ENCODE data around the gene FAM90A1. TPM values are rescaled to one million over a fixed set of nuclear protein-coding genes. Genes with fewer than 3 reads are reported as not detected.
A peak's percentile ranks its signal among the peaks of the same experiment; 100 is the strongest.
"Not testable (repeated sequence)": the region's sequence is repeated elsewhere in the genome, so short reads cannot be mapped to it uniquely, and the experiment has no call there.

The FAM90A1 gene
- total RNA-seq, 1 donor from 2014 or later = not detected

DNA sequence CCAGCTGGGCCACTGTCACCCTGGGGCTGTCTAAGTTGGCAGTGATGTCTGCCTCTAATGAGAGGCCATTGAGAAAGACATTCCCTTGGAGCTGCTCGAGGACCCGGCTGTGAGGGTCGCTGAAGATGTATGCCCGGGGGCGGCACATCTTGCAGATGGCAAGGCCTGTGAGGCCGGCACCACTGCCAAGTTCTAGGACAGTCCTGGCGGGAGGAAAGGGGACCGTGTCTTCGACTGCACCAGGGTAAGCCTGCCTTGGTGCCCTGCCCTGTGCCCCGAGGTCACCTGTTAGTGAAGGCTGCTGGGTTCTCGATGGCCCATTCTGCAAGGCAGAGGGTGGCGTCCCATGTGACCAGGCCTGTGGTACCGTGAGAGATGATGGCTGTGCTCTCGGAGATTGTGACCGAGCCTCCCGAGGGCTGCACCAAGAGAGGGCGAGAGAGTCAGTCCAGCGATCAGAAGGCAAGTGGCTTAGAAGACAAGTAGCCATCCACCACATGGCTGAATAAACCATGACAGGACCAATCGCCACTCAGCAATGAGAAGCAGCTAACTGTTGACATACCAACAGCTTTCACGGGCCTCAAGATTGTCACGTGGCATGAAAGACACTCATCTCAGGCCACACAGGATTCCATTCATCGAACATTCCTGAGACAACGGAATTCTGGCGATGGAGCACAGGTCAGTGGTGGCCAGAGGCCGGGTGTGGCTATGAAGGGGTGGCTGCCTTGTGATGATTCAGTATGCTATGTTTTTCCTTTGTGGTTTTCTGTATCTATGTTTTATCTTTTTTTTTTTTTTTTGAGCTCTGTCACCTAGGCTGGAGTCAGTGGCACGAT lies 8.1 kb upstream of the FAM90A1 start:
- ATAC-seq; intact Hi-C loops (cut with DNase I); DNase-seq (ENCODE audit: low spot score): not testable (repeated sequence)

DNA sequence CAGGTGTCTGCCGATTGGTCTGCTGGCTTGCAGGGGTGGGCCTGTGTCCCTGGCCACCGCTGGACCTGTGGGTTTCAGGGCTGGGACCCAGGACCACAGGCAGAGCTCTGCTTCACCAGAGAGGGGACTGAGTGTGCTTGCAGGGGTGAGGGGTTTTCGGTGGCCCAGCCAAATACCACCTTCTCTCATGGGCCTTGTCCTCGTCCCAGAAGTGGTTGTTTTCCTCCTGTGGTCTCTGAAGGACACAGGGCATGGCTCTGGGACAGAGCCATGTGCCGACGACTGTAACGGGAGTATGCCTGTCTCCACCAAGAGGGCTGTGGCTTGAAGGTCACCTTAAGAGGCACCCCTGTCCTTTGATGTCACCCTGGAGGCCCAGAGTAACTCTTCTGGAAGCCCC lies 7.3 kb upstream of the FAM90A1 start:
- ATAC-seq; intact Hi-C loops (cut with DNase I); DNase-seq (ENCODE audit: low spot score): not testable (repeated sequence)

DNA sequence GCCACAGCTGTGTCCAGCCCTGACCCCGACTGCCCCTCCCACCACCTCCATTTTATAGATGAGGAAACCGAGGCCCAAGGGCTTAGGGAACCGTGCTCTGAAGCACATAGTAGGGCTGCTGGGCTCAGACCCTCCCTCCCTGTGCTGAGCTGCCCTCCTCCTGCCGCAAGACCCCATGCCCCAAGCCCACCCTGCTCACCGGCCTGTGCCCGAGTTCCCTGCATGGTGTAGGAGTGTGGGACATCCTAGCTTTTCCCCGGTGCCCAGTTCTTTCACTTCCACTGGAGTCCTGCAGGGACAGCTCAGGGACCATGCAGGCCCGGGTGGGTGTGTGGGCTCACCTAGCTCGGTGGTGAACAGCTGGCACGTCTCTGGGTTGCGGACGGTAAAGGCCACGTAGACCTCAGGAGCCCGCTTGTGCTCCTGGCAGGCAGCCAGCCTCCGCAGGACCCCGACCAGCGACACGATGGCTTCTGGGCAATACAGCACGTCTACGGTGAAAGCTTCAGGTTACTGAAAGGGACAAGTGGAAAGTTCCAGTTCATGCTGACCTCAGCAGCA lies 6.6 kb upstream of the FAM90A1 start:
- ATAC-seq; intact Hi-C loops (cut with DNase I); DNase-seq (ENCODE audit: low spot score): not testable (repeated sequence)

DNA sequence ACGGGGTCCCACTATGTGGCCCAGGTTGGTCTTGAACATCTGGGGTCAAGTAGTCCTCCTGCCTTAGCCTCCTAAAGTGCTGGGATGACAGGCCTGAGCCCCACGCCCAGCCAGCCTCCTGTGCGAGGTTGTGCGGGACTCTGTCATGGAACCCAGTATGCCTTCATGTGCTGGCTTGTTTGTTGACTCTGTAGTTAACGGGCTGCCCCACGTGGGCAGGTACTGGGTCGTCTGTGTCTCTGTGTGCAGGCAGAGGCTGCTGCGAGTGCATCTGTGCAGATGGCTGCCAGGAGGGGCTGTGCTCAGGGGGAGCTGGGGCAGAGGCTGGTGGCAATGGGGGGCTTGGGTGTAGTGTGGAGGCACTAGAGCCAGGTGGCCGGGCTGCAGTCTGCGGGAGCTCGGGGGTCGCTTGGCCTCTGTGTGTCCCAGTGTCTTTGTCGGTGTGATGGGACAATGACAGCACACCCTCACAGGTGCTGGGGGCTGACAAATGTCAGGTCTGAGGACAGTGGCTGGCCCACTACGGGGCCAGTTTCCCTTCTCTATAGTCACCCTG lies 6.0 kb upstream of the FAM90A1 start:
- DNase-seq (ENCODE audit: low spot score); intact Hi-C loops (cut with DNase I); ATAC-seq: not testable (repeated sequence)

DNA sequence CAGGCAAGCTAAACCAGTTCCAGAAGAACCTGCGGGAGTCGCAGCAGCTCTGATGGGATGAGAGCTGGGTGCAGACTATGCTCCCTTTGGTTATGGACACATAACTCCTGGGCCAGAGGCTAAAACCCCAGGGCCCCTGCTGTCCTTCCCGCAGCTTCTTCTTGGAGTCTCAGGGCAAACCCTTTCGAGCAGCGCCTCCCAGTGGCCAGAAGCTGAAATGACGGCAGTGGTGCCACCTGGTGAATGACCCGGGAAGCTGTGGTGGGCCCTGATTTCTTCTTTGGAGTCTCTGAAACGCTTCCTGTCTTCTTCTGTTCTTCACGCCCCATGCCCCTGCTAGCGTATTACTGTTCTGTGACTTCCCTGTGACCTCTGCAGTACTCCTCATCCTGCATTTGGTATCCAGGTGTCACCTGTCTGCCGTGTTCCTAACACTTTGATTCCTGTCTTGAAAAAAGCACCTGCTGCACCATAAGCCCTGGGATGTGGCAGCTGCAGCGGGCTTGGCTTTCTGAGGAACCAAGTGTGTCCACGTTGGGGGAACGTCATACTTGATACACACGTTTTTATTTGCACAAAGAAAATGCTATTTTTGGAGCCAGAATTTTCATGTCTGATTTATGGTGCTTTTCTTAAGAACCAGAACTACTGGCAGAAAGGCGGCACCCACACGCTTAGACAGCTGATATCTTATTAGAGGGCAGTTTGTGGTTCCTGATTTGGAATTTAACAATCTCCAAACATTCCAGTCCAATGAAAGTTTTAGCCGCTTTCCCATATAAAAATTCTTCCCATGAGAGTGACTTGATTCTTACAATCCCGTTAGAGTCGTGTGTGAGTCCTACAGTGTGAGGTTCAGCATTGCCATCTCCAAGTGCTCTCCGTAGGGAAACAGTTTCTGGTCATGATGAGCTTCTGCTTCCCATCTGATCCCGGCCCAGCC lies 4.5 kb upstream of the FAM90A1 start:
- intact Hi-C loops (cut with DNase I); ATAC-seq: not testable (repeated sequence)
- DNase-seq (ENCODE audit: low spot score) = peak; percentile 75

DNA sequence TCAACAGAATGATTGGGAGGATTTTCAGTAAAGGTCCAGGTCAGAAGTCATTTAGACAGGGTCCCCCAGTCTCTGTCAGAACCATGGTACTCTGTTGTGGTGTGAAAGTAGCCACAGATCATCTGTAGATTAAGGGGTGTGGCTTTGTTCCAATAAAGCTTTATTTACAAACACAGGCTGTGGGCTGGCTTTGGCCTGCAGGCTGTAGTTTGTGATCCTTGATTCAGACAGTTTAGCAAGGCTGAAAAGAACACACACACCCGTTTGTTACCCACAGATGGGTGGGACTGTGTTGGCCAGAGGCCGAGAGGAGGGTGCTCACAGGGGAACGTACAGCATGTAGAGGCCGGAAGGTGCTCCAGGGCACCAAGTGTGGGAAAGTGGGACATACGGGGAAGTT lies 3.6 kb upstream of the FAM90A1 start:
- intact Hi-C loops (cut with DNase I); ATAC-seq; DNase-seq (ENCODE audit: low spot score): not testable (repeated sequence)

DNA sequence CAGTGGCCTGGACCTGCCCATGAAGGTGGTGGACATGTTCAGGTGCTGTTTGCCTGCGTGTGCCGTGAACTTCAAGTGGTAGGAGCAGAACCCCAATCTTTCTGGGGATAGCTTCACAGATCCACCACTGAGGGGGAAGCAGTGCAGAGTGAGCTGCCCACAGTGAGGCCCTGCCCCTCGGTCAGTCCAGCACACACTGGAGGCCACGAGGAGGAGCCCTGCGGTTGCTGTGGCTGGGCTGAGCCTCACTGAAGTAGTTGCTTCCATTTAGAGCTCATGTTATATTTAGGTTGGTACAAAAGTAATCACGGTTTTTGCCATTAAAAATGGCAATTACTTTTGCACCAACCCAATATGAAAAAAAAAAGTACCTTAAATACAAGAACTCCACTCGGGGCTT lies 2.1 kb upstream of the FAM90A1 start:
- DNase-seq (ENCODE audit: low spot score); ATAC-seq; intact Hi-C loops (cut with DNase I): not testable (repeated sequence)

DNA sequence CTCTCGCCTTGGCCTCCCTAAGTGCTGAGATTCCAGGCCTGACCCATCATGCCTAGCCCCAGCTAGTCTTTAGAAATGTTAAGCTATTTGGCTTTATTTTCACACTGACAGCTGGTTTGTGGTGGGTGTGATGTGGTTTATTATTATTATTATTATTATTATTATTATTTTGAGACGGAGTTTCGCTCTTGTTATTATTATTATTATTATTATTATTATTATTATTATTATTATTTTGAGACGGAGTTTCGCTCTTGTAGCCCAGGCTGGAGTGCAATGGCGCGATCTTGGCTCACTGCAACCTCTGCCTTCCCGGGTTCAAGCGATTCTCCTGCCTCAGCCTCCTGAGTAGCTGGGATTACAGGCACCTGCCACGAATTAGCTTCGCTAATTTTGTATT lies 1.2 kb upstream of the FAM90A1 start:
- DNase-seq (ENCODE audit: low spot score); intact Hi-C loops (cut with DNase I); ATAC-seq: not testable (repeated sequence)

DNA sequence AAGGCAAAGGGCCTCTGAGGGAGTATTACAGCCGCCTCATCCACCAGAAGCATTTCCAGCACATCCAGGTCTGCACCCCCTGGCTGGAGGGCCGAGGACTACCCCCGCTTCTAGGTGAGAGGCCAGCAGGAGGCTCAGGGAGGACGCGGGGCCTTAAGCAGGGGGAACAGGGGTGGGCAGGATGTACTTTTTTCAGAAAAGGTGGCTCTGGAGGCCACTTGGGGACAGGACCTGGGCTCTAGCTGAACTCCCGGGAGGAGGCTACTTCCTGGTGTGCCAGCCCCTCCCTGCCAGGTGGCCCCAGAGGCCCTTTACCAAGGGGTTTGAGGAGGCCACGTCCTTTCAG lies 287 bp upstream of the FAM90A1 start:
- DNase-seq (ENCODE audit: low spot score); intact Hi-C loops (cut with DNase I); ATAC-seq: not testable (repeated sequence)

DNA sequence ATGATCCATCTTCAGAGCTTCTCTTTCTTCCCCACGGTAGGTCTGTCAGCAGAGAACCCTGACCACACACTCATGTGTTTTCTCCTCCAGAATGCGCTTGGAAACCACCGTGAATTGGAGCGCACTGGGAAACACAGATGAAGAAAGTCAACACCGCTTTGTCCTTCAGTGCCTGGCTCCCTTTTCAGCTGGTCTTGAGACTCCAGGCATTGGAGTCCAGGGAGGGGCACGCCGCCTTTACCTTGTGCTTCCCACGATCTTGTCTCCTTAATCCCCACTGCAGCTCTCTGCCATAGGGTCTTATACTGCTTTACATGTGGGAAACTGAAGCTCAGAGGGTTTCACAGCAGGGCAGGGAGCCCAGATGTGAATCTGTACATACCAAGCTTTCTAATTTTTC lies 1.1 kb downstream of the FAM90A1 start:
- intact Hi-C loops (cut with DNase I) = no loop called here
- ATAC-seq (no peak), DNase-seq (ENCODE audit: low spot score) (no peak)

DNA sequence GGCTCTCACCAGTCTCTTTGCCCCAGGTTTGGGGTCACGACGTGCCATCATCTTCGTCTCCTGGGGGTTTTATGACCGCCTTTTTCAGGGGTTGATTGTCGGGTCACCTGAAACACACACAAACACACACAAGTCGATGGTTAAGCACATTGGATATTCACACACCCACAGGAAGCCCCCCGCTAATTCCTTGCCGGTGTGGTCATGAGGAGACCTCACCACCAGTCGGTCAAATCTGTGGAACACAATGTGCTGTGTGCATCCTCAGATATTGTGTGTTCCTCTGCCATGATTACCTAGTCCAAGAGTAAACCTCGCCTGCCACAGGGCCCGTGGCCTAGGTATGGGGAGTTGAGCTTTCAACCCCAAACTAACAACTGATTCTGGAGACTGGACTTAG lies 2.6 kb downstream of the FAM90A1 start:
- DNase-seq (ENCODE audit: low spot score); intact Hi-C loops (cut with DNase I); ATAC-seq: not testable (repeated sequence)

DNA sequence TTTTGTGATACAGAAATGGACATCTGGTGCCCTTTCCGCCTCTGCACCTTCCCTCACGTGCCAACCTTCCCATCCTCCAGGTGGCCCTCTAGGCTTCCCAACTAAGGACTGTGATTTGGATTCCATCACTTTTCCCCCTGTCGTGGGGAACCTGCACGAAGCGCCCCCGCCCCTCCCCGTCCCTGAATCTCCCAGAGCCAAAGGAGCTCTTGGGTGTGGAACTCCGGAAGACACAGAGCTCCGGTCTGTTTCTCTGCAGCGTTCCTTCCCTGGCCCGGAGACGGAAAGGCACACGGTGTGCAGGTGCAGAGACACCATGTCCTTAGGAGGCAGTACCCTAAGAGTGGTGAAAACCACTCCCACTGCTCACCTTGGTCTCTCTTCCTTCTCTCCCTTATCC lies 3.8 kb downstream of the FAM90A1 start:
- ATAC-seq; intact Hi-C loops (cut with DNase I): not testable (repeated sequence)

DNA sequence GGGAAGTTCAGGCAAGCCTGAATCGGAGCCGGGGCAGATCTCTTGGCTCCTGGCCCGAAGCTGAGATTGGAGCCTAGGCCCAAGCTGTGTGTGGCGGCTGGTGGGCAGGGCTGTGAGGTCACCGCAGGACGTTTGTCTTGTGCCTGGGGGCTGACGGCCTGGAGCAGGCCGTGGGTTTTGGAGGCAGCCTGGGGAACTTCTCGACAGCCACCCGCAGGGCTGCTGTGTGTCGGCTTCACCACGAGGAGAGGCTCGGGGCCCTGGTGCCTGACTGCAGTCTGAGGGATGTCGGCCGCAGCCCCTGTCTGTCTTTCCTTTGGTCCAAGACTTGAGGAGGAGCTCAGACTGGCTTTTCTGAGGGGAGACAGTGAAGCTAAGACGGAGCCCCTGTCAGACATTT lies 5.1 kb downstream of the FAM90A1 start:
- ATAC-seq; intact Hi-C loops (cut with DNase I); DNase-seq (ENCODE audit: low spot score): not testable (repeated sequence)

More for the DNA sequence above, 3.8 kb downstream of the FAM90A1 start:
- DNase-seq (ENCODE audit: low spot score) = not testable (repeated sequence)

DNA sequence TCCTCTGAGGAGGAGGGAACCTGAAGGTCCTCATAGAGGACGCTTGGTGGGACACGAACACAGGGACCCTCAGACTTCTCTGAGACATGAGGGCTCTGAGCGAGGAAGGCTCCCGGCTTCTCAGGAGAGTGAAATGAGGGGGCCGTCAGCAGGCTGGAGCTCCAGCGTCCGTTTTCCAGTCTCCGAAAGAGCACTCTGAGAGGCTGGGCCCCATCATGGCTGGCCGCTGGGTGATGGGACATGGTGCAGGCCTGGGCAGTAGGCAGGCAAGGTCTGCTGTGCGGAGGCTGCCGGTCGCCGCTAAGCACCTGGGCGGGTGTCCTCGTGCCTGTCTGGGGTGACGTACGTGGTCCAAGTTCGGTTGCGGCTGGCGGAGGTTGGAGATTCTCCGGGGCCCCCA lies 5.6 kb downstream of the FAM90A1 start:
- intact Hi-C loops (cut with DNase I); ATAC-seq; DNase-seq (ENCODE audit: low spot score): not testable (repeated sequence)

DNA sequence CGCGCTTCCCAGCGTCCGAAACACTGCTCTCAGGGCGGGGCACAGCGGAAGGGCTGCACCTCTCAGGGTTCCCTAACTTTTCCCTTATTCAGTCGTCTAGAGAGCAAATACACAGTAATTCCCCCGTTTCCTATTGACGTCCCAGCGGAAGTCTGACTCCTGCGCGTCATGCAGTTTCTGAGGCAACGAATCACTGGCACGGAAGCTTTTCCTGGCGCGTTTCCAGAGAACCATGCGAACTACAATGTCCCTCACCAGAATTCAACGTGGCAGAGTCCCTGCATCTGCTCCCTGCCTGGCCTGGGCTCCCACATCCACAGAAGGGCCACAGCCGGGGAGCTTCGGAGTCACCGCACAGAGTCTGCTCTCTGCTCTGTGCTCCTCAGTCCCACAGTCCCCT lies 6.0 kb downstream of the FAM90A1 start:
- ATAC-seq; intact Hi-C loops (cut with DNase I); DNase-seq (ENCODE audit: low spot score): not testable (repeated sequence)

DNA sequence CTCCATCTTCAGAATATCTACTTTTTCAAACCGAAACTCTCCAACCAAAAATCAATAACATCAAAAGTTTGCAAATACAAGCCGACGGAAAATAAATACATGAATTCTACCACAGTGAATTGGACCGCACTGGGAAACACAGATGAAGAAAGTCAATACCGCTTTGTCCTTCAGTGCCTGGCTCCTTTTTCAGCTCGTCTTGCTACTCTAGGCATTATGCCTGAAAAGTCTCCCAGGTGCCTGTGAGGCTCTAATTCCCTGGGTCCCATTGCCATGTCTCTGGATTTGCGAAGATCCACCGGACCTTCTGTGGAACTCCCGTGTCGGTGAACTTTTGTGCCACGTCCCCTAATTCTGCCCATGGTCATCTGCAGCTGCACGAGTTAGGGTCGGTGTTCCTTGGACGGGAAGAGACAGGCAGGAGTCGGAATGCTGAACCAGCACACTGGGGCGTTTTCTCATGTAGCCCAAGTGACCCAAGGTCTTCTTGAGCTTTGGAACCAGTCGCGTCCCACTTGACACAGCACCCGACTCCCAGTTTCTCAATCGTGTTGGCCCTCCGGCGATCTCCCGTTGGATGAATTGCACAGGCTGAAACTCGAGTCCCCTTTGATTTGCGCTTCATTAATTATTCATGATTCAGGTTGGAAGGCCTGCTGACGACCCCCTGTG lies 8.6 kb downstream of the FAM90A1 start:
- DNase-seq (ENCODE audit: low spot score); ATAC-seq; intact Hi-C loops (cut with DNase I): not testable (repeated sequence)

DNA sequence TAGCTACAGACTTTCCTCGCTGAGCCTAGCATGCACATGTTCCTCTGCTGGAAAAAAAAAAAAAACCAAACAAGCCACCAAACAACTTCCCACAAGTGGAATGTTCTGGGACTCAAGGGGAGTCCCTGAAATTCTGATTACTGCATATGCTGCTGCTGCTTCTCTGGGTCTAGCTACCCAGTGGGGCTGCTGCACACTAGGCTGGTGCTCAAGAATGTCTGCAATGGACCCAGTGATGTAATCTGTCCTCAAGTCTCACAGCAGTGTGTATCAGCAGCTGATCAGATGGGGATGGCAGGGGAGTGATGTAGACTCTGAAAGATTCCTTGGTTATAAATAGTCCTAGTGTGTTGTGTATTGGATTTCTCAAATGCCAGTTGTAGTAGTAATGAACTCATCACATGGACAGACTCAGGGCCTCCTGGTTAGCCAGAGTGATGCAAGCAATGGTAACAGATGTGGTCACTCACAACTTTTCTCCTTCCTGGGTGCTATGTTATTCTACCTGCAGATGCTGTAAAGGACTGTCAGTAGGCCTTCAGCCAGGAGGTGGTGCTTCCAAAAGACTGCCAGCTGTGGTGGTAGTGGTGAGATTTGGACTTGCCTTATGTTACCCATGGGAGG lies 29.6 kb downstream of the FAM90A1 start:
- DNase-seq (ENCODE audit: low spot score); ATAC-seq; intact Hi-C loops (cut with DNase I): not testable (repeated sequence)

DNA sequence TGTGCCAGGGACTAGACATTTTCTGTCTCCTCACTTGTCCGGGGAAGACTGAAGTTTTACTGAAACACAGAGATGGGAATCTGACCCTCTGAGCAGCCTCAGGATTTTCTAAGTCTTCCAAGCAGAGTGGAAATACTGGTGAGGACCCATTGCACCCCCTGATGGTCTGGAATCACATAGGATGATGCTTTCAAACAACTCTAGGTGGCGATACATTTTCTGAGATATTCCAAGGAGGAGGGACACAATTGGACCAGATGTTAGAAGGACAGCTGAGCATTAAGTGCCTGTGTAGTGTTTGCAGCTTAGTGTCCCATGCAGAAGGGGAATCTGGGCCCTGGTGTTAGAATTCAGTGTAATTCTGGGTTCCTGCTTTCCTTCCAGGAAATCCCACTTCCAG lies 39.3 kb downstream of the FAM90A1 start:
- not testable (repeated sequence) for ATAC-seq

More for the DNA sequence above, 39.3 kb downstream of the FAM90A1 start:
- intact Hi-C loops (cut with DNase I); DNase-seq (ENCODE audit: low spot score): not testable (repeated sequence)

Measured in sciatic nerve (tissue), 2 donors.